Naive thymus-derived CD4-positive, alpha-beta T cell (primary cell): ENCODE results near the gene PTPN7. TPM values are rescaled to one million over a fixed set of nuclear protein-coding genes. Genes with fewer than 3 reads are reported as not detected.

Source experiments
- ATAC-seq: fragments of 150-1000 bp; cut with Tn5 transposase; 2 replicates; pipeline ENCODE4 v1.10.0; 2021; ENCODE audit warnings: mild to moderate bottlenecking, moderate library complexity
- CTCF ChIA-PET: fragments of 350-600 bp; sonication (Branson Sonifier 250); formaldehyde crosslinking; loops from one replicate; lab custom pipeline; 2021; ENCODE audit warnings: antibody characterized with exemption; lab: Charles Lee
- POLR2A ChIA-PET: fragments of 350-600 bp; sonication (Branson Sonifier 250); formaldehyde crosslinking; loops from one replicate; lab custom pipeline; 2021; ENCODE audit warnings: antibody characterized with exemption, inconsistent platforms; lab: Charles Lee
- DNase-seq, 9 donors: peaks; one replicate each; pipeline versions ENCODE4 v3.0.0 to v3.0.0-alpha.2; 2020 to 2022; ENCODE audit warnings: mixed read lengths in 1 of 9
- H3K27ac ChIP-seq: one replicate; pipeline ENCODE4 v1.7.0; 2013; ENCODE audit warnings: mild to moderate bottlenecking, low read depth, low read length, moderate library complexity
- H3K27me3 ChIP-seq, 2 donors: one replicate each; pipeline ENCODE4 v1.7.0; 2013; ENCODE audit warnings: low read length in 2 of 2, mild to moderate bottlenecking in 2 of 2, moderate library complexity in 2 of 2; ENCODE audit not compliant: control insufficient read depth in 2 of 2, insufficient read depth in 2 of 2
- H3K36me3 ChIP-seq, 3 experiments: 1 replicate in 2 of 3; 2 replicates in 1 of 3; pipeline ENCODE4 v1.7.0; 2013; ENCODE audit warnings: low read length in 3 of 3, mild to moderate bottlenecking in 3 of 3, moderate library complexity in 1 of 3; ENCODE audit not compliant: insufficient read depth in 3 of 3, control insufficient read depth in 2 of 3
- H3K4me1 ChIP-seq, 2 donors: one replicate each; pipeline ENCODE4 v1.7.0; 2013; ENCODE audit warnings: low read length in 2 of 2, mild to moderate bottlenecking in 2 of 2, moderate library complexity in 1 of 2; ENCODE audit not compliant: control insufficient read depth in 2 of 2, insufficient read depth in 2 of 2
- H3K4me3 ChIP-seq: 2 replicates; pipeline ENCODE4 v1.7.0; 2013; ENCODE audit warnings: mild to moderate bottlenecking, low read length
- H3K9me3 ChIP-seq, 3 experiments: 1 replicate in 2 of 3; 2 replicates in 1 of 3; pipeline ENCODE4 v1.7.0; 2013; ENCODE audit warnings: low read length in 3 of 3; ENCODE audit not compliant: control insufficient read depth in 2 of 3
- H3K27ac Mint-ChIP-seq, 9 donors: one replicate each; pipeline ENCODE4 v1.8.0; 2020 to 2022; ENCODE audit warnings: mixed read lengths in 9 of 9, mild to moderate bottlenecking in 8 of 9, moderate library complexity in 5 of 9, inconsistent platforms in 2 of 9
- H3K27me3 Mint-ChIP-seq, 5 donors: one replicate each; pipeline ENCODE4 v1.8.0; 2021 to 2022; ENCODE audit warnings: mixed read lengths in 5 of 5, mild to moderate bottlenecking in 1 of 5
- H3K36me3 Mint-ChIP-seq, 5 donors: one replicate each; pipeline ENCODE4 v1.8.0; 2020 to 2022; ENCODE audit warnings: mixed read lengths in 5 of 5, mild to moderate bottlenecking in 3 of 5, inconsistent platforms in 1 of 5
- H3K4me1 Mint-ChIP-seq, 7 donors: one replicate each; pipeline ENCODE4 v1.8.0; 2020 to 2022; ENCODE audit warnings: mixed read lengths in 7 of 7, mild to moderate bottlenecking in 3 of 7, inconsistent platforms in 1 of 7
- H3K4me3 Mint-ChIP-seq, 10 donors: one replicate each; pipeline ENCODE4 v1.8.0; 2020 to 2022; ENCODE audit warnings: mild to moderate bottlenecking in 10 of 10, mixed read lengths in 10 of 10, moderate library complexity in 6 of 10, inconsistent platforms in 2 of 10
- H3K9me3 Mint-ChIP-seq, 11 donors: one replicate each; pipeline ENCODE4 v1.8.0; 2020 to 2022; ENCODE audit warnings: mixed read lengths in 11 of 11, mild to moderate bottlenecking in 4 of 11, inconsistent platforms in 1 of 11, moderate library complexity in 1 of 11
- intact Hi-C, 2 donors: fragments of 100-400 bp; cut with micrococcal nuclease; formaldehyde crosslinking; loops; one replicate each; pipeline ENCODE4 v1.15.1; 2023
- polyA plus RNA-seq, 2 donors: library from polyadenylated mRNA; unstranded; fragments of 300-500 nt; fragmentation: Illumina TruSeq; gene quantifications; one replicate each; pipeline ENCODE4 v1.2.3, GENCODE V29; 2021
- total RNA-seq, 6 experiments: library from RNA in 5 of 6; stranded (reverse) in 5 of 6; gene quantifications; 1 replicate in 5 of 6; 2 replicates in 1 of 6; pipeline ENCODE4 v1.2.3 and lab custom pipeline; 2021 to 2026

The PTPN7 gene
- total and polyA plus RNA-seq, 7 experiments from 2014 or later = 40.4 to 258 (median 78.6) TPM

DNA sequence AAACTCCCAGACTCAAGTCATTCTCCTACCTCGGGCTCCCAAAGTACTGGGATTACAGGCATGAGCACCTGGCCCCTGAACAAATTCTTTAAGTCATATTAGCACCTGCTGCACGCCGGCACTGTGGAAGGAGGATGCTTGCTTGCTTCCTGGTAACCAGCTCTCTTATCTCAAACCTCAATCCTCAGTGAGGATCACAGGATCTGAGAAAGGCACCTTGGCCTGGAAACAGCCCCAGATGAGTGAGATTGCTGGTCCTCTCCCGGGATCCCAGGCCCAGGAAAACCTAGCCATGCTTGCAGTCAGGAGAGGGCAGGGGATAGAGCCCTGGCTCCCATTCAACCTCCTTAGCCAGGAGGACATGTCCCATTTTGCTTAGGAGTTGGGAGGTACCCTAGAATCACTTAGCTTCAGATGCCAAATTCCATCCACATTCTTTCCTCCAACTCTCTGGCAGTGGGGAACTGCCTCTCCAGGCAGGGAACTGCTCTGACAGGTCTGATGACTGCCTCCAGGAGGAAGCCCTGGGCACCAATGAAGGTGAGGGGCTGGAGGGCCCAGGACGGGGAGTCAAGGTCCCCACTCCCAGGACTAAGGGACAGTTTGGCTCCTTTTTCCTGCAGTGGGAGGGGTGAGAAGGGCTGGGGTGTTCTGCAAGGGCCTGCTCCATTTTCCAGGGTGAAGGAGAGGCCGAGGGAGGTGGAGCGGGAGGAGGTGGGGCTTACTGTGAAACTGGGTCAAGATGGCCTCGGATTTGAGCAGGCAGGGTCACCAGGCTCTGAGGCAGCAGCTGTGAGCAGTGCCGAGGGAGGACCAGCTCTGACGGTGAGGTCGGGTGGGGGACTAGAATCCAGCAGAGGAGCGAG lies 28.2 kb downstream of the PTPN7 start:
- peak overlapping the region in 4 of 9 donors; percentile 34 to 72 (median 60) for H3K27ac Mint-ChIP-seq
- H3K4me1 ChIP-seq = no peaks in the 10 kb centered on the region
- no peaks in the 10 kb centered on the region for H3K9me3 ChIP-seq
- H3K36me3 Mint-ChIP-seq = peaks cover 0 to 5% (median 0%) of the 10 kb centered on the region in 5 donors
- ChIA-PET CTCF (no interaction called here), POLR2A (no interaction called here)
- H3K36me3 ChIP-seq = peaks cover 6 to 38% (median 7%) of the 10 kb centered on the region in 3 experiments
- ATAC-seq = no peak
- no peaks in the 10 kb centered on the region for H3K27me3 ChIP-seq
- peaks cover 0 to 10% (median 4%) of the 10 kb centered on the region in 7 donors for H3K4me1 Mint-ChIP-seq
- intact Hi-C loops = no loop called here
- no peak overlapping the region for H3K4me3 Mint-ChIP-seq
- no peak overlapping the region for H3K4me3 ChIP-seq
- peaks cover 0 to 3% (median 0%) of the 10 kb centered on the region in 5 donors for H3K27me3 Mint-ChIP-seq
- H3K9me3 Mint-ChIP-seq = no peaks in the 10 kb centered on the region
- no peak for DNase-seq
- H3K27ac ChIP-seq = no peak overlapping the region

GRCh38 chr1:202130816-202131522 lies 29.4 kb downstream of the PTPN7 start:
- DNase-seq = no peak
- peaks cover 0 to 14% (median 4%) of the 10 kb centered on the region in 7 donors for H3K4me1 Mint-ChIP-seq
- POLR2A ChIA-PET = no interaction called here
- CTCF ChIA-PET = interaction anchor here (0.6 to 1.1 kb wide), 2 partner anchors 56 to 579 kb away, joined by 3 read pairs; partner anchors contain the start of gene SYT2
- no peak overlapping the region for H3K27ac Mint-ChIP-seq
- ATAC-seq = no peak
- H3K36me3 ChIP-seq = peaks cover 6 to 38% (median 7%) of the 10 kb centered on the region in 3 experiments
- peaks cover 0 to 9% (median 4%) of the 10 kb centered on the region in 5 donors for H3K27me3 Mint-ChIP-seq
- H3K27ac ChIP-seq = no peak overlapping the region
- no peaks in the 10 kb centered on the region for H3K4me1 ChIP-seq
- H3K4me3 Mint-ChIP-seq = no peak overlapping the region
- intact Hi-C loops = no loop called here
- H3K9me3 Mint-ChIP-seq = no peaks in the 10 kb centered on the region
- H3K36me3 Mint-ChIP-seq = peaks cover 0 to 5% (median 0%) of the 10 kb centered on the region in 5 donors
- no peaks in the 10 kb centered on the region for H3K9me3 ChIP-seq
- no peak overlapping the region for H3K4me3 ChIP-seq
- no peaks in the 10 kb centered on the region for H3K27me3 ChIP-seq

GRCh38 chr1:202130297-202130721 lies 30.1 kb downstream of the PTPN7 start:
- H3K9me3 Mint-ChIP-seq = no peaks in the 10 kb centered on the region
- Histone ChIP-seq H3K4me3 (no peak overlapping the region), H3K9me3 (no peaks in the 10 kb centered on the region), H3K4me1 (no peaks in the 10 kb centered on the region), H3K27ac (no peak overlapping the region), H3K27me3 (no peaks in the 10 kb centered on the region), H3K36me3 (peaks cover 6 to 35% (median 7%) of the 10 kb centered on the region in 3 experiments)
- no peak for ATAC-seq
- CTCF ChIA-PET = interaction anchor here (1.1 to 1.6 kb wide), 2 partner anchors 57 to 234 kb away, joined by 3 to 5 read pairs; no protein-coding TSS in a partner anchor
- H3K27ac Mint-ChIP-seq = no peak overlapping the region
- DNase-seq = no peak
- H3K4me1 Mint-ChIP-seq = peaks cover 0 to 14% (median 3%) of the 10 kb centered on the region in 7 donors
- POLR2A ChIA-PET = no interaction called here
- H3K4me3 Mint-ChIP-seq = no peak overlapping the region
- H3K27me3 Mint-ChIP-seq = peaks cover 0 to 11% (median 8%) of the 10 kb centered on the region in 5 donors
- intact Hi-C loops = no loop called here
- H3K36me3 Mint-ChIP-seq = peaks cover 0 to 5% (median 0%) of the 10 kb centered on the region in 5 donors

GRCh38 chr1:202129453-202130296 lies 30.7 kb downstream of the PTPN7 start:
- peaks cover 5 to 28% (median 6%) of the 10 kb centered on the region in 3 experiments for H3K36me3 ChIP-seq
- DNase-seq (no peak), ATAC-seq (no peak)
- no peaks in the 10 kb centered on the region for H3K27me3 ChIP-seq
- ChIA-PET POLR2A (no interaction called here), CTCF (interaction anchor here (1.1 to 1.6 kb wide), 2 partner anchors 57 to 234 kb away, joined by 3 to 5 read pairs; no protein-coding TSS in a partner anchor)
- H3K4me1 Mint-ChIP-seq = peaks cover 0 to 11% (median 3%) of the 10 kb centered on the region in 7 donors
- no peak overlapping the region for H3K4me3 ChIP-seq
- peaks cover 0 to 11% (median 8%) of the 10 kb centered on the region in 5 donors for H3K27me3 Mint-ChIP-seq
- no peaks in the 10 kb centered on the region for H3K9me3 ChIP-seq
- H3K4me1 ChIP-seq = no peaks in the 10 kb centered on the region
- H3K4me3 Mint-ChIP-seq = no peak overlapping the region
- peaks cover 0 to 5% (median 0%) of the 10 kb centered on the region in 5 donors for H3K36me3 Mint-ChIP-seq
- intact Hi-C loops = no loop called here
- peak overlapping the region in 1 of 9 donors; percentile 67 for H3K27ac Mint-ChIP-seq
- no peak overlapping the region for H3K27ac ChIP-seq
- H3K9me3 Mint-ChIP-seq = no peaks in the 10 kb centered on the region

GRCh38 chr1:202127836-202128622 lies 32.4 kb downstream of the PTPN7 start:
- Mint-ChIP-seq H3K4me3 (no peak overlapping the region), H3K27ac (peak overlapping the region in 2 of 9 donors; percentile 43 to 59), H3K27me3 (peaks cover 0 to 16% (median 9%) of the 10 kb centered on the region in 5 donors), H3K4me1 (peaks cover 0 to 11% (median 3%) of the 10 kb centered on the region in 7 donors), H3K36me3 (peaks cover 0 to under 1% (median 0%) of the 10 kb centered on the region in 5 donors), H3K9me3 (no peaks in the 10 kb centered on the region)
- ChIA-PET POLR2A (no interaction called here), CTCF (no interaction called here)
- H3K27me3 ChIP-seq = no peaks in the 10 kb centered on the region
- ATAC-seq = no peak
- no peak overlapping the region for H3K27ac ChIP-seq
- intact Hi-C loops = no loop called here
- no peaks in the 10 kb centered on the region for H3K4me1 ChIP-seq
- peaks cover 0 to 12% (median 0%) of the 10 kb centered on the region in 3 experiments for H3K36me3 ChIP-seq
- no peak for DNase-seq
- no peaks in the 10 kb centered on the region for H3K9me3 ChIP-seq
- no peak overlapping the region for H3K4me3 ChIP-seq
